ENCODE data around the gene MNAT1.

Gene MNAT1

DNA sequence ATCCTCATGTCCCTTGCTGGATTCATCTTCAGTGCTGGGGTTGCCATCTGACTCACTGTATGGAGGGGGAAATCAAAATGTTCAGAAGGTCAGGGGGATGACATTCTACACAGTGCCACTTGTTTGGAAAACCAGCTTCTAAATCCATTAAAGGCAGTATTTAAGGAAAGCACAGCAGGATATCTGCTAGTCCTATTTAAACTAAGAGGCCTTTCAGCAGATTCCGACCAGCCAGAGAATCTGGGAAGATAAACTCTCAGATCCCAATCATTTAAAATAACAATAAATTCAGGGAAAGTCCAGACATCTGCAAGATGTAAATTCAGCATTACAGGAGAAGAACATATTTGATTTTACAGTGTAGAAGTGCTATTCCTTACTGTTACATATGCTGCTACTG, 14.2 kb upstream of the MNAT1 start:
- TF ChIP-seq, protein P1, sequence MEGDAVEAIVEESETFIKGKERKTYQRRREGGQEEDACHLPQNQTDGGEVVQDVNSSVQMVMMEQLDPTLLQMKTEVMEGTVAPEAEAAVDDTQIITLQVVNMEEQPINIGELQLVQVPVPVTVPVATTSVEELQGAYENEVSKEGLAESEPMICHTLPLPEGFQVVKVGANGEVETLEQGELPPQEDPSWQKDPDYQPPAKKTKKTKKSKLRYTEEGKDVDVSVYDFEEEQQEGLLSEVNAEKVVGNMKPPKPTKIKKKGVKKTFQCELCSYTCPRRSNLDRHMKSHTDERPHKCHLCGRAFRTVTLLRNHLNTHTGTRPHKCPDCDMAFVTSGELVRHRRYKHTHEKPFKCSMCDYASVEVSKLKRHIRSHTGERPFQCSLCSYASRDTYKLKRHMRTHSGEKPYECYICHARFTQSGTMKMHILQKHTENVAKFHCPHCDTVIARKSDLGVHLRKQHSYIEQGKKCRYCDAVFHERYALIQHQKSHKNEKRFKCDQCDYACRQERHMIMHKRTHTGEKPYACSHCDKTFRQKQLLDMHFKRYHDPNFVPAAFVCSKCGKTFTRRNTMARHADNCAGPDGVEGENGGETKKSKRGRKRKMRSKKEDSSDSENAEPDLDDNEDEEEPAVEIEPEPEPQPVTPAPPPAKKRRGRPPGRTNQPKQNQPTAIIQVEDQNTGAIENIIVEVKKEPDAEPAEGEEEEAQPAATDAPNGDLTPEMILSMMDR (conservative IDR thresholded peaks at IDR 0.05; ENCODE audit: low read length), result no peak
- TF ChIP-seq EZH2phosphoT487 (IDR thresholded peaks at IDR 0.05; ENCODE audit: borderline replicate concordance), result no peak
- peaks cover 11% of the 10 kb centered on the region for H3K4me1 ChIP-seq (ENCODE audit: insufficient read depth, low read length, poor library complexity, severe bottlenecking)
- H3K9me3 ChIP-seq (ENCODE audit: insufficient read depth, low read depth, low read length), result no peaks in the 10 kb centered on the region
- no peak overlapping the region for H2AFZ ChIP-seq (ENCODE audit: low read length)
- H3K9me2 ChIP-seq (replicated peaks; ENCODE audit: low read depth, low read length), result no peaks in the 10 kb centered on the region
- H3K27me3 ChIP-seq (ENCODE audit: insufficient read depth, low read length, poor library complexity, severe bottlenecking), result no peaks in the 10 kb centered on the region
- no peaks in the 10 kb centered on the region for H3F3A ChIP-seq (ENCODE audit: low read depth)
- H3K4me3 ChIP-seq (ENCODE audit: low read length, poor library complexity, severe bottlenecking), result peak overlapping the region; percentile 54
- H3K9ac ChIP-seq (ENCODE audit: low read depth, low read length, poor library complexity, severe bottlenecking), result no peak overlapping the region
- H3K36me3 ChIP-seq (ENCODE audit: insufficient read depth, low read length), result no peaks in the 10 kb centered on the region; the same call in 1 of the 2 replicates
- H3K4me2 ChIP-seq (ENCODE audit: low read depth, low read length, poor library complexity, severe bottlenecking), result peak overlapping the region; percentile 57
- H4K20me1 ChIP-seq (ENCODE audit: insufficient read depth, low read length, poor library complexity, severe bottlenecking), result peaks cover 17% of the 10 kb centered on the region
- H3K79me2 ChIP-seq (ENCODE audit: insufficient read depth, low read length), result peaks cover 62% of the 10 kb centered on the region

DNA sequence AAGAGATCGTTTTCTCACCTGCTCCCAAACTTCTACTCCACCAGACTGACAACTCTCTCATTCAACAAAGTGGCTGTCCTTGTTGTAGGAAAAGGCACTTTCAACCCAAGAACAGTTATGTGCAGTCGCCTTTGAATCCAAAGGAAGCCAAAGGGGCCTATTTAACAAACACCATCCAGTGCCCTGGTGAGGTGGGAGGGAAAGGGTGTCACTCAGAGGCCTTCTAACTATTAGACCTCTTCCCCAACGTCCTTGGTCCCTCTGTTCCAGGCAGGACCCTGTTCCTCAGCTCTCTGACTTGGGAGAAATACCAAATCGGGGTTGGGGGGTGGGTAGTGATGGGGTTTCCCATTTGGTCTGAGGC, 13.6 kb upstream of the MNAT1 start:
- Histone ChIP-seq H4K20me1 (ENCODE audit: insufficient read depth, low read length, poor library complexity, severe bottlenecking) (peaks cover 17% of the 10 kb centered on the region), H3K27me3 (ENCODE audit: insufficient read depth, low read length, poor library complexity, severe bottlenecking) (no peaks in the 10 kb centered on the region), H3K4me3 (ENCODE audit: low read length, poor library complexity, severe bottlenecking) (peak overlapping the region; percentile 54), H3K9me3 (ENCODE audit: insufficient read depth, low read depth, low read length) (no peaks in the 10 kb centered on the region), H3K4me1 (ENCODE audit: insufficient read depth, low read length, poor library complexity, severe bottlenecking) (peaks cover 11% of the 10 kb centered on the region), H2AFZ (ENCODE audit: low read length) (no peak overlapping the region), H3K9me2 (replicated peaks; ENCODE audit: low read depth, low read length) (no peaks in the 10 kb centered on the region), H3K4me2 (ENCODE audit: low read depth, low read length, poor library complexity, severe bottlenecking) (peak overlapping the region; percentile 57), H3K9ac (ENCODE audit: low read depth, low read length, poor library complexity, severe bottlenecking) (no peak overlapping the region), H3K79me2 (ENCODE audit: insufficient read depth, low read length) (peaks cover 62% of the 10 kb centered on the region), H3K36me3 (ENCODE audit: insufficient read depth, low read length) (no peaks in the 10 kb centered on the region; the same call in 1 of the 2 replicates), H3F3A (ENCODE audit: low read depth) (no peaks in the 10 kb centered on the region)
- TF ChIP-seq, protein P1 (conservative IDR thresholded peaks at IDR 0.05; ENCODE audit: low read length), result no peak
- TF ChIP-seq EZH2phosphoT487 (IDR thresholded peaks at IDR 0.05; ENCODE audit: borderline replicate concordance), result no peak

DNA sequence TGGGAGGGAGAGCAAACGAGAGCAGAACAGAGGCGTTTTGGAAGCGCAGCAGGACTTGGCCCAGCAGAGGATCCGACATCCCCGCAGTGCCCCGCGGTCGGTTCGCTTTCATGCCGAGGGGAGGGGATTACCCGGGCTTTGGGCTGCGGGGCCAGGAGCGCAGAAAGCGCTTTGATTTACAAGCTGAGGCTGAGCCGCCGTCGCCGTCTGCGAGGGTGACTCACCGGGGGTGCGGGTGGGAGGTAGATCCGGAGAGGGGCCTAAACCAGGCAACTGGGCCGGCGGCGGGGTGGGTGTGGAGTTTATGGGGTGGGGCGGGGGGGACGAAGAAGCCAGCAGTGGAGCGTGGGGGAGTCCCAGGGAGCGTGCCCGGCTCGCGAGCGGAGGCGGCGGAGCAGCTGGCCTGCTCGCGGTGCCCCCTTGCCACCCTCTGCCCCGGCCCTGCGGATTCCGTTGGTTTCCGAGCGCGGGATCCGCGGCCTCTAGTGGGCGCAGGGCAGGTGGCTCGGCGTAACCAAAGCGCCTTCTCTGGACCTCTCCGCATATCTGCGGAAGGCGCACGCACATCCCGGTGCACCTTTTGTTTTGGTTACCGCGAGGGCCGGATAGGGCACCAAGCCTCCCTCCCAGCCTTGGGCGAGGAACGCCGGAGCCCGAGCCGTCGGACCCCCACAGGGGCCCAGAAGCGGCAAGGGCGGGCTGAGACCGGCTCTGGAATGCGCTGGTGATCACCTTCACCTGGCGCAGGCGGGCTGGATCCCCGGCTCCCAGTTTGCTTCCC, 13.0 kb upstream of the MNAT1 start:
- H4K20me1 ChIP-seq (ENCODE audit: insufficient read depth, low read length, poor library complexity, severe bottlenecking), result peaks cover 17% of the 10 kb centered on the region
- H3K36me3 ChIP-seq (ENCODE audit: insufficient read depth, low read length), result no peaks in the 10 kb centered on the region; the same call in 1 of the 2 replicates
- no peaks in the 10 kb centered on the region for H3K9me3 ChIP-seq (ENCODE audit: insufficient read depth, low read depth, low read length)
- peak overlapping the region; percentile 83 for H3K4me3 ChIP-seq (ENCODE audit: low read length, poor library complexity, severe bottlenecking)
- peaks cover 62% of the 10 kb centered on the region for H3K79me2 ChIP-seq (ENCODE audit: insufficient read depth, low read length)
- H2AFZ ChIP-seq (ENCODE audit: low read length), result no peak overlapping the region
- peaks cover 11% of the 10 kb centered on the region for H3K4me1 ChIP-seq (ENCODE audit: insufficient read depth, low read length, poor library complexity, severe bottlenecking)
- peak overlapping the region; percentile 84 for H3K9ac ChIP-seq (ENCODE audit: low read depth, low read length, poor library complexity, severe bottlenecking)
- peak overlapping the region; percentile 66 for H3K4me2 ChIP-seq (ENCODE audit: low read depth, low read length, poor library complexity, severe bottlenecking)
- H3K9me2 ChIP-seq (replicated peaks; ENCODE audit: low read depth, low read length), result no peaks in the 10 kb centered on the region
- TF ChIP-seq EZH2phosphoT487 (IDR thresholded peaks at IDR 0.05; ENCODE audit: borderline replicate concordance), result no peak
- TF ChIP-seq, protein P1 (conservative IDR thresholded peaks at IDR 0.05; ENCODE audit: low read length), result no peak
- no peaks in the 10 kb centered on the region for H3K27me3 ChIP-seq (ENCODE audit: insufficient read depth, low read length, poor library complexity, severe bottlenecking)
- no peaks in the 10 kb centered on the region for H3F3A ChIP-seq (ENCODE audit: low read depth)
